ENCODE data around the gene ZNF573.

- no peak for TF ChIP-seq CTCF (IDR thresholded peaks at IDR 0.05)
- no peak for TF ChIP-seq POLR2AphosphoS5 (IDR thresholded peaks at IDR 0.05)
- no peak for TF ChIP-seq POLR2A (IDR thresholded peaks at IDR 0.05)
These were observed 54.2 kb downstream of the ZNF573 start for GRCh38 chr19:37725181-37725580.

Data from breast epithelium (tissue), 3 donors.